ENCODE data around the gene MYD88.
A peak's percentile ranks its signal among the peaks of the same experiment; 100 is the strongest.

The MYD88 gene

DNA sequence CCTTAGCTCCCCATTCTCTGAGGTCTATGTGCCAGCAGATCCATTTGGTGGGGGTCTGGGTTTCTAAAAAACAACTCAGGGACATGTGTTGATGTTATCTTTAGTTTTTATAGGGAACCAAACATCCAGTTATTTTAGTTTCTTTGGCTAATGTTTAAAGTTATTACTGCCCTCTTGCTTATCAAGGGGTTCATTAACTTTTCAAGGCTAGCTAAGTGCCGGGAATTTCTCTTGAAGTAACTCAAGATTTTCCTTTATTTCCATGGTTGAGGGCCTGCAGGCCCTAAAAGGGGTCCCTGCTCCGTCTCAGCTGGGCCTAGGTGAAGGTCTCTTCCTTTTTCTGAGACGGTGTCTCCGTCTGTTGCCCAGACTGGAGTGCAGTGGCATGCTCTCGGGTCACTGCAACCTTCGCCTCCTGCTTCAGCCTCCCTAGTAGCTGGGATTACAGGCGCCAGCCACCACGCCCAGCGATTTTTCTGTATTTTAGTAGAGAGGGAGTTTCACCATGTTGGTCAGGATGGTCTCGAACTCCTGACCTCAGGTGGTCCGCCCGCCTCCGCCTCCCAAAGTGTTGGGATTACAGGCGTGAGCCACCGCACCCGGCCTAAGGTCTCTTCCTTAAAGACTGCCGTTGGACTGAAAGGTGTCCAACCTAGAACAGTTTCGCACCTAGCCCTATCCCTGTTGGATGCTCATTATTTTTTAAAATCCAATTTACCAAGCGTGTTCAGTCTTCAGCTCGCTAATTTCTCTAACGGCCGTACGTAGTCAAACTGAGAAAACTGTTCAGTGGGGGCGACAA is 25.6 kb downstream of the MYD88 start:
- DNase-seq (ENCODE audit: low read depth in 2 of 3, low spot score in 2 of 3), result no peak

DNA sequence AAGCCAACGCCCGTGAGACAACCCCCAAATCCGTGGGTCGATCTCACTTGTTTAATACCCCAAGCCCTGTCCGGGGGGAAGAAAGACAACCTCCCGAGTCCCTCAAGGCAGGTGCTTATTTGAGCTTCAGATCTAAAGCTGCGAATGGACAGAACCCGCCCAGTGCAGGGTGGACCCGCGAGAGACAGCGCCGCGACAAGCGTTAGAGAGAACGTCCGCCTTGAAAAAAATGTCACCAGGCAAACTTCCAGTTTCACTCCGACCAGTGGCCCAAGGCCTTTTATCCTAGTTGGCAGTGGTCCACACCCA is 26.1 kb downstream of the MYD88 start:
- no peak for DNase-seq (ENCODE audit: low read depth in 2 of 3, low spot score in 2 of 3)

DNA sequence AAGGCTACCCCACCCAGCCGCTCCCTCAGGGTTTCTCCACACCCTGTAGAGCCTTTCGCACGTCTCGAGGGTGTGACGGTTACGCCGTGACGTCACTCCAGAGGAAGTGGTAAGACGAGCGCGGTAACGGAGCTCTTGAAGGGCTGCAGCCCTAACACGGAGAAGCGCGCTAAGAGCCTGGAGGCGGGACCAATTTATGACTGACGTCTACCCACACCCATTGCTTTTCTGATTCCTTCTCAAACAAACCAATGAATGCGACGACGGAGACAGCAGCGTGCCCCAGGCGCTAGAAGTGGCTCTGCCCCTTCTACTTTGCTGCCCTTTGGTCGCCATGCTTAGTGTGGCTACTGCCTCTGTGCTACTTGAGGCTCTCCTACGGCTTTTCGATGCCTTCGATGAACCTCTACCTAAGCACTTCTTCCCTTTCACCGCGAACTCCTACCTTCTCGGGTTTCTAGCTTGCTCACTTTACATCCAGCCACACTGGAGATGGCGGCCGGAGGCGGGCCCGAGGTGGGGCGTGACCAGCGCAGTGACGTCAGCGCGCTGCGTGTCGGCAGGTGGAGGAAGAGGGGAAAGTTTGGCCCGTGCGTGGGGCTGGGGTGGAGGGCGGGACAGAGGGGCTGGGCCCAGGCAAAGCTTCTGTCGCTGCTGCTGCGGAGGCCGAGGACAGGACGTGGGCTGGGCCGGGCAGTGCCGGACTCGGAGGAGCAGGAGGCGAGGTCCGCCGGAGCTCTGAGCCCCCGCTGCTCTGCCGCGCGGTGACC is 26.7 kb downstream of the MYD88 start, which contains the start of gene OXSR1:
Gene OXSR1, plus strand, starts transcription at position 586 of the 770 bp plus-strand sequence. CDS start 340 bp downstream, outside the sequence.
- peak; percentile 90 to 96 (median 91) for DNase-seq (ENCODE audit: low read depth in 2 of 3, low spot score in 2 of 3)

DNA sequence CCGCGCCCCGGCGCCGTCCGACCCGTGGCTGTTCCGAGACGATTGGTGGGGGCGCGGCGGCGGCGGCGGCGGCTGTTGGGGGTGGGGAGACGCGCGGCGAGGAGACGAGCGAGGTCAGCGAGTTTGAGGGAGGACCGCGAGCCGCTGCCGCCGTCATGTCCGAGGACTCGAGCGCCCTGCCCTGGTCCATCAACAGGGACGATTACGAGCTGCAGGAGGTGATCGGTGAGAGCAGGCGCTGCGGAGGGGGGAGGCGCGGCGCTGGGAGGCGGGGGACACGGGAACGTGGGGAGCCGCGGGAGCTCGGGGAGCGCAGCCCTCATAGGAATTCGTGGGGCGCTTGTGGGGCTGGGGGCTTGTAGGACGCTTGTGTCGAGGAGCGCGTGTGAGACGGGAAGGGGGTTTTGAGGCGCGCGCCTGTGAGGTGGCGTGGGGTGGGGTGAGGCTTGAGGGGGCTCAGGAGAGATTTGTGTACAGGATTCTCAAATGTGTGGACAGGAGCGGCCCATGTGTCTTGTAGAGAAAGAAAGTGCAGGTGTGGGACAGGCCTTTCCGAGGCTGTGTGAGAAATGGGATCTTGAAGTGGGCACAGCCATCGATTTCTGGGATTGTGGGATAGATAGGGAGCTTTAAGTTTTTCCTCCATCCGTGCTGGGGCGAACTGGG is 27.4 kb downstream of the MYD88 start:
- DNase-seq (ENCODE audit: low read depth in 2 of 3, low spot score in 2 of 3), result no peak

DNA sequence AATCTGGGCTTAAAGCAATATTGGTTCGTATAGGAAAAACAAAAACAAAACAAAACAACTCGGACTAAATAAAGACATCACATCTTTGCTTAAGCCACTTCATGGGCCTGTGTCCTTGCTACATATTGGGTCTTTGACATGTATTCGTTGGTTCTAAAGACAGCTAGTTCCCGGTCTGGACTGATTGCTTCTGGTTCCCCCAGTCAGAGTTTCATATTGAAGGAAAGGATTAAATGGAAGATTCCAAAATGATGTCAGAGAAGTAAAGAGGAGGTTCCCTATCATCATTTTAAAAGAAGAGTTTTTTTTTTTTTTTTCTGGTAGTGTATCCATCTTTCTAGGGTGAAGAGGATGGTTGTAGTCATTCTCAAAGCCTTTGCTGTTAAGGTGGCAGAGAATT is 29.1 kb downstream of the MYD88 start:
- no peak for DNase-seq (ENCODE audit: low read depth in 2 of 3, low spot score in 2 of 3)

DNA sequence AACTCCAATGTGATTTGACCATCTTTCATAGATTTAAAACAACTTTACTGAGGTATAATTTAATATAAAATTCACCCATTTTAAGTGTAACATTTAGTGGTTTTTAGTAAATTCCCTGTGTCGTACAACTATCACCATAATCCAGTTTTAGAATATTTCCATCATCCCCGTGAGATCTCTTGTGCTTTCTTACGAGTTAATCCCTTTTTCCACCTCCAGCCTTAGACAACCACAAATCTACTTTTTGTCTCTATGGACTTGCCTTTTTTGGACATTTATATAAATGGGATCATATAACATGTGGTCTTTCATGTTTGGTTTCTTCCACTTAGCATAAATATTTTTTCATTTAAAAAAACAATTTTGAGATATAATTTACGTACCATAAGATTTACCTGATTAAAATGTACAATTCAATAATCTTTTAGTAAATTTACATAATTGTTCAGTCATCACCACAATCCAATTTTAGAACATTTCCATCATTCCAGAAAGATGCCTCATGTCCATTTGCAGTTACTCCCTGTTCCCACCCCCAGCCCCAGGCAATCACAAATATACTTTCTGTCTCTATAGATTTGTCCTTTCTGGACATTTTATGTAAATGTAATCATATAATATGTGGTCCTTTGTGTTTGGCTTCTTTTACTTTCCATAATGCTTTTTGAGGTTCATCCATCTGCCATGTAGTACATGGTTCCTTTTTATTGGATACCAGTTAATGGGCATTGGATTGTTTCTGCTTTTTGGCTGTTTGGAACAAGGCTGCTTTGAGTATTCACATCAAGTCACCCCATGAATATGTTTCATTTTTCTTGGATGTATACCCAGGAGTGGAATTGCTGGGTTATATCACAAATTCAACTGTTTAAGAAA is 29.9 kb downstream of the MYD88 start:
- DNase-seq (ENCODE audit: low read depth in 2 of 3, low spot score in 2 of 3), result no peak

DNA sequence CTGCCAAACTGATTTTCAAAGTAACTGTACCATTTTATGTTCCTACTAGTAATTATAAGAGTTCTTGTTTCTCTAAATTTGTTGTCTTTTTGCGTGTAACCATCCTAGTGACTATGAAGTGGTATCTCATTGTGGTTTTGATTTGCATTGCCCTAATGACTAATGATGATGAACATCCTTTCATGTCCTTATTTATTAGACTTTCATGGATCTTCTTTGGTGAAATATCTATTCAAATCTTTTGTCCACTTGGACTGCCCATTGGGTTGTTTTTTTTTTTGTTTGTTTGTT is 30.5 kb downstream of the MYD88 start:
- no peak for DNase-seq (ENCODE audit: low read depth in 2 of 3, low spot score in 2 of 3)

DNA sequence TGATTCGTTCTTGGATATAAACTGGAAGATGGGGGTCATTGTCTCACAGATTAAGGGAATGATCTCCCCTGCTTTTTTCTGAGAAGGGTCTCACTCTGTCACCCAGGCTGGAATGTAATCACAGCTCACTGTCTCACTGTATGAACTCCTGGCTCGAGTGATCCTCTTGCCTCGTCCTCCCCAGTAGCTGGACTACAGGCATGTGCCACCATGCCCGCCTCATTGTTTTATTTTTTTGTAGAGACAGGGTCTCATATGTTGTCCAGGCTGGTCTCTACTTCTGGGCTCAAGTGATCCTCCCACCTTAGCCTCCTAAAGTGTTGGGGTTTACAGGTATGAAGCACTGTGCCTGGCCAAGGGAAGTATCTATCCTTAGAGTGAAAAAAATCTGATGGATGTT is 32.3 kb downstream of the MYD88 start:
- no peak for DNase-seq (ENCODE audit: low read depth in 2 of 3, low spot score in 2 of 3)

DNA sequence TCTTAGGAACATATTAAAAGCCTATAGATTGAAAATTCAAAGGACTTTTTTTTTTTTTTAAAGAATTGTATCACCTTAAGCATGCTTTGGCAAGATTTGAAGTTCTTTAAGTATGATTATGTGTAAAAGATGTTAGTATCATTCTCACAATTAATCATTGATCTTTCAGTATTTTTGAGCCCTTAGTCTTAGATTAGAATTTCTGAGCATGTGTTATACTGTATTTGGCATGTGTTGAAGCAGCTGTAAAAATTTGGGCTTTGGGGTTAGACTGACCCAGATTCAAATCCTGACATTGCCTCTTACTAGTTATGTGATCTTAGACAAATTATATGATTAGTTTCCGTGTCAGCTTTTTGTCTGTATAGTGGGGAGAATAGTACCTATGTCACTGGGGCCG is 33.2 kb downstream of the MYD88 start:
- DNase-seq (ENCODE audit: low read depth in 2 of 3, low spot score in 2 of 3), result no peak

DNA sequence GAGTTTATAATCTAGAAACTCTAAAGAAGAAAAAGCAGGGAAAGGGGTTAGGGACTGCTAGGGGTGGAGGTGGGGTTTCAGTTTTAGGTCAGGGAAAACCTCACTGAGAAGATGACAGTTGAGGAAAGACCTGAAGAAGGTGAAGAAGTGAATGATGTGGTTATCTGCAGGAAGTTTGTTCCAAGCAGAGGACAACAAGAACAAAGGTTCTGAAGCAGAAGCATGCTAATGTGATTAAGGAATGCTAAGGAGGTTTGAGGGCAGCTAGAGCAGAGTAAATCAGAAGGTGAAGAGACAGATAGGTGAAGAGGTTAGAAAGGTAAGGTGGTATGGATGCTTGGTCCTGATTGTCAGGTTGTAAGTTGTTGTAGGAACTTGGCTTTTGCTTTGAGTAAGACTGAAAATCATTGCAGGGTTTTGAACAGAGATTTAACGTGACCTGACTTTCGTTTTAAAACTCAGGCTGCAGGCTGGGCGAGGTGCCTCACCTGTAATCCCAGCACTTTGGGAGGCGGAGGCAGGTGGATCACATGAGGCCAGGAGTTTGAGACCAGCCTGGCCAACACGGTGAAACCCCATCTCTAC is 35.5 kb downstream of the MYD88 start:
- no peak for DNase-seq (ENCODE audit: low read depth in 2 of 3, low spot score in 2 of 3)

DNA sequence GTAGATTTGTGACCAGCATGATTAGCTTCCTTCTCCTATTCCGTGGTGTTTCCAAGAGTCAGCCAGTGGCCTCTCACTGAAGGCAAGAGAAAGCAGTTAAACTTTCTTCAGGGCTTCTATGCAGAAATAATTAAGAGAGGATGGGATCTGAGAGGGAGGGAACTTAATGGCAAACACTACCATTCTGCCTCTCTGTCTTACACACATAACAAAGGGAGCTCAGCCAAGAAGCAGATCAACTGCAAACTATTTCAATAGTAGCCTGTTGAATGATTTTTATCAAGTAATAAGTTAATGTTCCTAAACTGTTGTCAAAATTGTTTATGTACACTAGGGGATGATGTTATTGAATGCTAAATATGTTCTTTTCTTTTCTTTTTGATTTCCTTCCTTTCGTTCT is 38.7 kb downstream of the MYD88 start:
- DNase-seq (ENCODE audit: low read depth in 2 of 3, low spot score in 2 of 3), result no peak

DNA sequence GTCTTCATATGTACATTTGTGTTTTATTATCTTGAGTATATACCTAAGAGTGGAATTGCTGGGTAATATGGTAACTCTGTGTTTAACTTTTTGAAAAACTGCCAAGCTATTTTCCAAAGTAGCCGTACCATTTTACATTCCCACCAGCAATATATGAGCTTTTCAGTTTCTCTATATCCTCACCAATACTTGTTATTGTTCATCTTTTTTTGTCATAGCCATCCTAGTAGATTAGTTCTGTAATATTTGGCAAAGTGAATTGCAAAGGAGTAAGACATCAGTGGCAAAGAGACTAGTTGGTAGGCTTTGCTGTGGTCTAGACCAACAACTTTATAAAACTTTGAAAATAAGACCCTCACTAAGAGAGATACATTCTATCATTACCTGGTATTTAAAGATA is 48.3 kb downstream of the MYD88 start:
- DNase-seq (ENCODE audit: low read depth in 2 of 3, low spot score in 2 of 3), result no peak

DNA sequence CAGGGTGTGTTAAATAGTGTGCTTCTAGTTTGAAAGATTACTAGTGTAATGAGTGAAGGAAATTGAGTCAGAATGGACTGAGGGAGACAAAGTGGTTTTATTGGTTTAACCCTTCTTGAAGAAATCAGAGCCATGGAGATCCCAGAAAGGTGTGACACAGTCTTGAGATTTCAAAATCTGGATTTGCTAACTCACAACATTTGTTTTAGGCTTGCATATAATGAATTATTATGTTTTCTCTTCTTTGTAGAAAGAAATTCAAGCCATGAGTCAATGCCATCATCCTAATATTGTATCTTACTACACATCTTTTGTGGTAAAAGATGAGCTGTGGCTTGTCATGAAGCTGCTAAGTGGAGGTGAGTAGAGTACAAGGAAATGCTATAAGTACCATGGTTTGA is 52.0 kb downstream of the MYD88 start:
- DNase-seq (ENCODE audit: low read depth in 2 of 3, low spot score in 2 of 3), result no peak
